Measurements from ENCODE around the gene DZANK1.
"Not testable (repeated sequence)": the region's sequence is repeated elsewhere in the genome, so short reads cannot be mapped to it uniquely, and the experiment has no call there.

Gene DZANK1

DNA sequence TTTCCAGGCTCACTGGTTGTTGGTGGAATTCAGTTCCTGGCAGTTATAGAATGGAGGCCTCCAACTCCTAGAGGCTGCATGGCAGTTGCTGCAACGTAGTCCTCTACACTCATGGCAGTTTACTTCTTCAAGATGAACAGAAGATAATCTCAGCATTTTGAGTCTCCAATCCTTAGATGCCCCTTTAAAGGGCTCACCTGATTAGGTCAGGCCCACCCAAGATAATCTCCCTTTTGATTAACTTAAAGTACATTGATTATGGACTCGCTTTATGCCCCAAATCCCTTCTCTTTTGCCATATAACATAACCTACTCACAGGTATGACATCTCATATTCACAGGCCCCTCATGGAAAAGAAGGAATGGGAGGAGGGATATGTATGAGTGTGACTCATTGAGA is 102.1 kb downstream of the DZANK1 start:
- DNase-seq = no peak

DNA sequence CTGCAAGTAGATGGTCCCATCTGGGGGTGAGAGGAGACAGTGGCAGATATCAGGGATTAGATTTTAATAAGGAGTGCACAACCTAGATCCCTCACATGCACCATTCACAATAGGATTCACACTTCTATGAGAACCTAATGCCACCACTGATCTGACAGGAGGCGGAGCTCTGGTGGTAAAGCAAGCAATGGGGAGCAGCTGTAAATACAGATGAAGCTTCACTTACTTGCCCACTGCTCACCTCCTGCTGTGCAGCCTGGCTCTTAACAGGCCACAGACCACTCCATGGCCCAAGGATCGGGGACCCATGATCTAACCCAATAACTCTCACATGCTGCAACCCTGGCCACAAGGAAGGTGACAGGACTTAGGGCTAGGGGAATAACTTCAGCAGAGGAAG is 103.1 kb downstream of the DZANK1 start:
- no peak for DNase-seq

DNA sequence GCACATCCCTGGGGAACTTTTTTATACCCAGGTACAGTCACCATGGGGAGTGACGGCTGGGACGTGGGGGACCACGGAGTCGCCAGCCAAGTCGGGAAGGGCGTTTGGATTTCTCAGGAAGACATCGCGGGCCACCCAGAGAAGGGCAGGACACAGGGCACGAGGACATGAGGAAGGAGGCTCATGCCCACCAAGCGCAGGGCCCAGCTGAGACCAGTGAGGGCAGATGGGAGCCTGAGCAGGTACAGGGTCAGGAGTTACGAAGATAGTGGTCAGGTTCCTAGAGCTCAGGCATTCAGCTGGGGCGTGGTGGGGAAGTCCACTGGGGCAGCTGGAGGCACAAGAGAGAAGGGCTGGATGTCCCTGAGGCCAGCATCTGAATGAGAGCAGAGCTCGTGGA is 103.9 kb downstream of the DZANK1 start:
- no peak for DNase-seq

DNA sequence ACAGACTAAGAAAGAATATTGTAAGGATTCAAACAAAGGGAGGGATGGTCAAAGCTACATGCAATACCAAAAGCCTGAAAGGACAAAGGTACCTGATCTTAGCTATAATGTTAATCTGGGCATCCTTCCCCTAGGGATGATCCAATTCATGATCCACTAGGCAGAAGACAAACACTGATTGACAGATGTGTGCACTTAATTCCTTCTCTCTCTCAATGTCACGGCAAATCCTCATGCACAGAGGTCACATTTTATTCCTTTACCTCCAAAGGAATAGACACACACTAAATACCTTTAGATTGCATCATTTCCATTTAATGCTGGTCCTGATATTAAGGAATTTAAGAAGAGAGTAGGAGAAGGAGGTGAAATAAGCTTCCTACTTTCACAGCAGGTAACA is 105.2 kb downstream of the DZANK1 start:
- DNase-seq = no peak

DNA sequence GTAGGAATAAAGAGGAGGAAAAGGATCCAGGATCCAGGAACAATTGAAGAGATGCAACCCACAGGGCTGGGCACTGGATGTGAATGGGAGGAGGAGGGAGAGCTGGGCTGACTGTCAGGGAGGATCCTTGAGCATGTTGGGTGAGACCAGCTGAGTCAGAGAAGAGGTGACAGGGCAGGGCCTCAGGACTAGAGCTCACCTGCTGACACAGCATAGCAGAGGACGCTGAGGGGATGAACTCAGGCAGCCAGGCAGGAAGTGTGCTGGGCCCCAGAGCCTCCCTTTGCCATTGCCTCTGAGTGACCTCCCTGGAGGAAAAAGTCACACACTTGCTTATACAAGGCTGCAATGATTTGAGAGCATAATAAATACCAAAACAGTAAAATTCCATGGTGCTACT is 106.2 kb downstream of the DZANK1 start:
- DNase-seq = no peak

DNA sequence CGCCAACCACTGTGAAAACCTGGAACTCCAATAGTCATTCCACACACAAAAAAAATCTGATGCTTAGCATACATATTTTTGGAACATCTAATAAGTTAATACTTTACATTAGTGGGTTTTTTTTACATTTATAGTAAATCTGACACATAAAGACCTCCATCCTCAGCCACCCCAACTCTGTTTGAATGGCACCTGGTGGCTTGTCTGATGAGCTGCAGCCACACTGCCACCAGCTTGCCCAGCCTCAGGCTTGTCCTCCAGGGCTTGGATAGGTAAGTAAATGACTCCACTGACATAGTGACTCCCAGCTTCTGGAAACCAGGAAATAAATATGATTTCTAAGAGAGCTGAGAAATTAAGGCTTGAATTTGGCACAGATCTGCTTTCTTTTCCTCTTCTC is 107.0 kb downstream of the DZANK1 start:
- DNase-seq = no peak

DNA sequence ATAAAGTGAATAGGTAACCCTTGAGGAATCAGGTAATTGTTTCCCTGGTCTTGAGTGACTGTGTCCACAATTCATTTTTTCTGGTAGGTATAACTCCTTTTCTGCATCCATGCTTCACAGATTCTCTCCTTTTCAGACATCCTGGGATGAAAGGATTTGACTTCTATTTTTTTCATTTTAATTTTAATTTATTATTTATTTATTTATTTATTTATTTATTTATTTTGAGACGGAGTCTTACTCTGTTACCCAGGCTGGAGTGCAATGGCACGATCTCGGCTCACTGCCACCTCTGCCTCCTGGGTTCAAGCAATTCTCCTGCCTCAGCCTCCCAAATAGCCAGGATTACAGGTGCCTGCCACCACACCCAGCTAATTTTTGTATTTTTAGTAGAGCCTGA is 117.1 kb downstream of the DZANK1 start:
- not testable (repeated sequence) for DNase-seq
